Inflammatory macrophage (primary cell): ENCODE results near the gene HYLS1.

Experiments
- DNase-seq, 2 donors: peaks; one replicate each; pipeline ENCODE4 v3.0.0-alpha.2; 2020 to 2022

The HYLS1 gene

DNA sequence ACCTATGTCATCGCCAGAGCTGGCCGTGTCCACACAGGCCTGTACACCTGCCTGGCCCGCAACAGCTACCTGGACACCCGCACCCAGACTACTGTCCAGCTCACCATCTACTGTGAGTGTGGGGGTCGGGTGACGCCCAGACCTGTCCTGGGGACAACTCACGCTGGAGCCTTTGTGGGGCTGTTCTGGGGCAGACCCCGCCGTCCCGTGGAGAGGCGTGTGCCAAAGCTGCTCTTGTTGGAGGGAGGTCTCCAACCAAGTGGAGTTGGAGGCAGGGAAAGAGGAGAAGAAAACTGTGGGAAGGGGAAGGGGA, 62.7 kb downstream of the HYLS1 start:
- no peak for DNase-seq
